NCI-H1105 treated with DMSO at 0.1 percent for 48 hours (cell line): ENCODE results near the gene CUBN.

Experiments
- DNase-seq: peaks from one replicate; lab custom pipeline; 2025; lab: John Stamatoyannopoulos, UW

CUBN gene

DNA sequence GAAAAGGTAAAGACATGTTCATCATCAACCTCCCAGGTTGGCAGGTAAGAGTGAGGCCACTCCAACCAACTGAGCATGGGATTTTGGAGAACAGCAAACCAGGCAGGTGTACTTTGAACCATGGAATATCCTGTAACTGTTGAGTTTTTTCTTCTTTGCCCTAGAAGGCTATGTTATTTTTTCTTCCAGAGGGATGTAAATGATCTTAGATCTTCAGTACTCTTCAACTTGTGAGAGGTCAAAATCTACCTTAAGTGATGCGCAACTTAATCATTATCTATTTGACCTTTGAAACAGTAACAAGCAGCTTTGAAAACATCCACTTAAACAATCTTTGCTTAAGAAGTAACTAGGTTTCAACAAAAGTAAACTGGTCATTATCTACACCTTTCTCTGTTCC, at the start of gene CUBN:
Gene CUBN, minus strand, starts transcription at position 71 of the 400 bp plus-strand sequence. Its CDS starts 46 bp downstream, at position 25.
- DNase-seq: no peak

DNA sequence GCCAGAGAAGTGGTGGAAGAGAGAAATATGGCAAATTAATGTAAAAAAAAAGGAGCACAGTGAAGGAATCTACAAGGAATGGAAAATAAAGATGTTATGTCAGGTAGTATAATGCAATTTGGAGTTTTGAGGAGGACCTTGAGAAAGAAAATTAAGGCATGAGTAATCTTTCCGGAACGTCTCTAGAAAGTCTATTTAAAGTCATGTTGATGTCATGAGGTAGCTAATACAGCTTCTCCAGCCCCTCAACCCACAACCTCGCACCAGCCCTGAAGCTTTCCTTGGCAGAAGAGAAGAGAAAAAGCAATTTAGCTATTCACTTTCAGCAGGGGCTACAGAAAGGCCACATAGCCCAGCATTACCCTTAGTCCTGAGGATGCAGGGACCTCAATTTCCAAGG, 49.4 kb upstream of the CUBN start:
- no peak for DNase-seq

DNA sequence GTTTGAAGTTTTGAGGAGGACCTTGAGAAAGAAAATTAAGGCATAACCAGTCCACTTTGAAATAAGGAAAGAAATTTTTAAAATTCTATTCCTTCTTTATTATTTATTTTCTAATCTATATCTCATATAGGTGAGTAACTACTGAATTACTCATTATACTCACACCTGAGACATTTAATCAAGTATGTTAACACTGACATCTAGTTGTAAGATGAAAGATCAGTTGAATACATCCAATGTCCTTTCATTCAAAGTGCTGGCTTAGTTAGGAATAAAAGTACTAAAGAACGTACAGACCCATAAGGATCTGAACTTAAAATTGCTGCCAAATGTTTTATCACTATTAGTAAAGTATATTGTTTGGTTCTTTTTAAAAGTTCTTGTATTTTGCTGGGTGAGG, 48.4 kb upstream of the CUBN start:
- no peak for DNase-seq

DNA sequence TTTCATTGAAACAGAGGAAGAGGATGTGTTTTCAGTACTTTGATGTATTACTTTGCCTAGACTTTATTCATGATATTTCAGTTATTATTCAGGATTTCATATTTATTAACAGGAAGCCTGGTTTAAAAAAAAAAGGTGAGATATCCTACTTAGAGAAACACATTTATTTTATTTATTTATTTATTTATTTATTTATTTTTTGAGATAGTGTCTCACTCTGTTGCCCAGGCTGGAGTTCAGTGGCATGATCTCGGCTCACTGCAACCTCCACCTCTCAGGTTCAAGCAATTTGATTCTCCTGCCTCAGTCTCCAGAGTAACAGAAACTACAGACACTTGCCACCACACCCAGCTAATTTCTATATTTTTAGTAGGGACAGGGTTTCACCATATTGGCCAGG, 47.4 kb upstream of the CUBN start:
- no peak for DNase-seq

DNA sequence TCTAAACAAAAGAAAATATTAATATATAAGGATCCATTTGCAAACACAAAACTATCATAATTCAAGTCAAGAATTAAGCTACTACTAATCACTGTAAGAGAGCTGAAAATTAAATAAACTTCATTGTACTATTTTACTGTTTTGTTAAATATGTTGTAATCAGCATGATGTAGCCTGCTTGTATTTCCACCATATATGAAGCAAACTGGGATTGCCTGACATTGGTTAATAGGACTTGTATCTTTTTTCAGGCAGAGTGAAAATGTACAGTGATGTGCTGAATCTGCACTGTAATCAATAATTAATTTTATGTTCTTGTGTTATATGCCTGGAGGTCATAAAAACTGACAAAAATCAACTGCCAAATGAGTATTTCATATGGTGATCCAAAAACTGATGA, 46.5 kb upstream of the CUBN start:
- DNase-seq: no peak

DNA sequence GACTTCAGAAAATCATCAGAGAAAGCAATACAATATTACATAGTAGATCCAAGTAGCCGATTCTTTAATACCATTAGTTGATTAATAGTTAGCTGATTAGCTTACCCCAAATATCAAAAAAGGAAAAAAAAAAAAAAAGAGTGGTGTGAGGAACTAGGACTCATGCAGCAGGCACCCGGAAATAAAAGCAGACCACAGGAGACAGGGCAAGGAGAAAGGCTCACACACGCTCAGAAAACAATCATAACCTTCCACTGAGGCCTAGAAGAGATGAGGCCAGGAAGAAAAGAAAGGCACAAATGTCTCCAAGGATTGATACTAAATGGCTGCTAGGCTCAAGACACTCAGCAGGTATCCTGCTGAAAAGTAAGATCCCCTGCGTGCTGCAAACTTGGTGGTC, 45.9 kb upstream of the CUBN start:
- no peak for DNase-seq

DNA sequence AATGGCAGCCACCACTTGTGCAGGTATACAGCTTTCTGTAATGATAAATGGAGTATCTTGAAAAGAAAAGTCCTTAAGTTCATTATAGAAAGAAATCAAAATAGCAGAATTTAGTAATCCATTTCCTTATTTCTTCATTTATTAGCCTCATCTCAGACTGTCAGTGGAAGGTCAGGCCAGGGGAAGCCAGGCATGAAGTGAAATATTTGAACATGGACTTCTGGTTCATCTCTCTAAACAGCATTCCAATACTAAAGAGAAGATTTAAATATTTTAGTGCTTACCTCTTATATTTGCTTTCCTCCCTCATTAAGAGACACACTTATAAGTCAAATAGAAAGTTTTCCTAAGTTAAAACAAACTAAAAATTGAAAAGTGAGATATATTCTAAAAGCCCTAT, 45.0 kb upstream of the CUBN start:
- DNase-seq: no peak

DNA sequence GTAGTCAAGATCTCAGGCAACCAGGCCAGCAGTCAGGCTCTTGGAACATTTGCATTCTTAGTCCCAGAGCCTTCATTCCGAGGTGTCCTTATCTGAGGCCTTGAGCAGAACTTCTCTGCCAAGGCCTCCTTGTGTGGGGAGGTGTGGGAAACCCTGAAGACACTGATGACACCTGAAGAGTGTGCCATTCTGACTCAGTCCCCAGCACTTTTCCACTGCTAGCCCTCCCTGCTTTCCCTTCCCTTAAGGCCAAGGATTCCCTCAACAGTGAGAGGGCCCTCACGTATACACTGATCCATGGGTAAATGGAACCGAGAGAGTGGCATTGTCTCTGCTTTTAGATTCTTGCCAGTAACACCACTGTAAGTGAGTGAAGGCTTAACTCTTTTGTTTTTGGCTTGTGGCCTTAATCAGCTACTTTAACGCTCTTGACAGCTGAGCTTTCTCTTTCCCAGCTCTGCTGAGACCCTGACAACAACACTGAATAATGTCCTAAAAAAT, 41.6 kb upstream of the CUBN start:
- DNase-seq: no peak

DNA sequence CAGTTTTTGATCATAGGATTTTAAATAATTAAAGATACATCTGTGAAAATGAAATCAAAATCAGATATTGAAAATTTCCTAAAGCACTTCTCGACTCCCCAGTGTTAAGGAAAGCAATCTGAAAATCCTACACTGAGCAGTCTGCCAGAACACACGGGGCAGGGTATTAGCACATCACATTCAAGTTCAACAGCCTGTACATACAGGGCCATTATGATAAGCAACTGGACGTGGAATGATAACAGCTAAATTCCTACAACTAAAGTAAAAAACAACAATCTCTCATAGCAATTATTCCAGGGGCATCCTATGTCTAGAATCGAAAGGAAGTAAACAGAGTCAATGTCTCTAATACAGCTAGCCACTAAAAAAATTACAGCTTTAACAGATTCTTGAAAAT, 40.2 kb upstream of the CUBN start:
- DNase-seq: no peak

DNA sequence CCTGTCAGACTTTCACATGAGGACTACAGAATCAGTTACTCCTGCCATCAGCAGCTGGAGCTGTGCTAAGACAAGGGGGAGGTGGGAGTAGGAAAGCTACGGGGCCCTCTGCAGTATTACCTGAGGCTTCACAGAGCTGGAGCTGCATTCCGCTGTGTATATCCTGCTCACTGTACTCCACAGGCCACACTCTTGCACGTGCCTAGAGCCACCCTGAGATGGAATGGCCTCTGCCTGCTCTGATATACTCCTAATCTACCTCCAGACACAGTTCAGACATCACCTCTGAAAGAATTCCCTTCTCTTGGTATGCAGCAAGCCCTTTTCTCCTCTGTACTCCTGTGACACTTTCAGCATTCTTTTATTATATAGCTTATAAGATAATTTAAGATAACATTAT, 37.1 kb upstream of the CUBN start:
- no peak for DNase-seq

DNA sequence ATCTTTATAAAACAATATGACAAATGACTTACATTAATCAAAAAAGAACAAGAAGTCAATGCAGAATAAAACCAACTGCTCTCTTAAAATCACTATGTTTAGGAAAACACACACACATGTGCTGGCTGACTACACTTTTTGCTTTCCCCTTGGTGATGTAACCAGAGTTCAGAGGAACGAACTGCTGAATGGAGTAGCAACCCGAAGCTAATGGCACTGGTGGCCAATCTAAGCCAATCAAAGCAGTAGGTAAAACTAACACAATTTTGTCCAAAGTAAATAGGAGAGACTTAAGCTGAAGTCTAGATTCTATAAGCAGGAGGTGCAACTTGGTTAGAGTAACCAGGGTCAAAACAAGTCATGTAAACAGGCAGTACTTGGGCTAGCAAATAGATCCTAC, 33.2 kb upstream of the CUBN start:
- no peak for DNase-seq

DNA sequence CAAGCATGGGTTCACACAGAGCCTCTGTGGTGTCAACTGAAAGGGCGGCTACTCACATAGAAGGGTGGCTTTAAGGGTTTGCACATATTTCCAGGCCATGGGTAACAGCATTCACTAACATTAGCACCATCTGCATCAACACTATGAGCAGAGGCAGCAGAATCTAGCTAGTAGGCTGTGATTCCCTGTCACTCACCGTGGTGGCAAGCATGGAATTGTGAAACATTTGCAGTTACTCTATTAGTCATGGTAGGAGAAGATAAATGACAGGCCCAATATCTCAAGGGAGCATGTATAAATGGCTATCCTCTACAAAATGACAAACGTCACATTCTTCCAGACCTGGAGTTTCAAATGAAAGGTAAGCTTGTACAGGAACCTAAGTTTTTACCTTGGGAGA, 32.2 kb upstream of the CUBN start:
- no peak for DNase-seq

DNA sequence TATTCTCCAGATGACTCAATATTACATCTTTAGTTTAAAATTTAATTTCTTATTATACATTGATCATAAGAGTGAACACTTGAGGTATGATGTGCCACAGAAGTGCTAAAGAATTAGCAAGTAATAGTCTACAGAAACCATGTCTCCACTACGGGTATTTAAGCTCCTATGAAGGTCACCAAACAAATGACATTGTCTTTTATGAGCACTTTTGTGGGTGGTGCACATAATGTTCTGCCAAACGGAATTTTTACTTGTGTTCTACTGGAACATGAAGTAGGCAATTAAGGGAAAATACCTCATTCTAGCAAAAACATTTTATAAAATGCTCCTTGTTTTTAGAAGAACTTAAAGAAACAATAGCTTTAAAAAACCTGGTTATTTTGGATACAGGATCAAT, 27.4 kb upstream of the CUBN start:
- DNase-seq: no peak

DNA sequence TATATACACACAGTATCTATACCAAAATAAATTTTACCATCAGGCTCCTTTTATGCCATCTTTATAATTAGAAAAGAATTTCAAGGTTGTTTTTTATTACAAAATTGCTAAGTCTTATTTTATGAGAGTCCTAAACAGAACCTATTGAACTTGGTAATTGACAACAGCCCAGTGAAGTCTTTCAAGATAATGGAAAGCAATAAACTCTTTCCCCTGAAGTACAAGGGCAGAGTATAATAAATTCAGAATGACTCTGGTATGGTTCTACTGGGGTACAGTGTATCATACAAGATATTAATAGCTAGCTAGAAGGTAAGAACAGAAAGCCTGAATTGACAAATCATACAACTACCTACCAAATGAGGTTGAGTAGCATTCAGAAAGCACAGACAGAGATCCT, 26.2 kb upstream of the CUBN start:
- no peak for DNase-seq

DNA sequence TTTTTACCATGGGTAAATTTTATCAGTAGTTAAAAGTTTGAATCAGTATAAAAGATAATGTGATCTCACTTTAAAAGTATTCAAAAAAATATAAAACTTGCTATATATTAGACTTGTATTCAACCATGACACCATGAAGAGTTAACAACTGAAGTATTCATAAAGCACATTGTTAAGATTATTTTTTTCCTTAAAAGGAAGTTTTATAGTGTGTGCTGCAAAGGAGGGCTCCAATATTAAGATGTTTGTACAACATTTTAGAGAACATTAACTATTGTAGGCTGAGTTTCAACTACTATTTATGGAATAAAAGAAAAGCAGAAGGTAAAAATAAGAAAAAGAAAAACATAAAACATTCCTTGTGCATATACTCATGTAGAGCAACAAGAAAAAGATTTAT, 24.5 kb upstream of the CUBN start:
- DNase-seq: no peak

DNA sequence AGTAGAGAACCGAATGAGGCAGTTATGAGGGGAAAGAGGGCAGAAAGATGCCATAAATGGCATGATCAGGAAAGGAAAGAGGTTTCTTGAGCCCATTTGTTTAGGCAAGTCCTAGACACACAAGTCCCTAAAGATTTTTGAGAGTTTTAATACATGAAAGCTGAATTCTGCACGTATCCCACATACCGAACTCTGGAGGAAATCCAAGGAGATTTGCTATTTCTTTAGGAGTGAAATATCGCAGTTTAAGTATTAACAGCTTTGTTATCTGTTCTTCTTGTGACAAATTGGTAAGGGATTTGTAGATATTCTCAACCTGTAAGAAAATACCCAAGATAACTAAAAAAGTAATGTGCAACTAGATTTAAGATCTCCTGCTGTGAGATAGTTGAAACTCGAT, 23.7 kb upstream of the CUBN start:
- no peak for DNase-seq

DNA sequence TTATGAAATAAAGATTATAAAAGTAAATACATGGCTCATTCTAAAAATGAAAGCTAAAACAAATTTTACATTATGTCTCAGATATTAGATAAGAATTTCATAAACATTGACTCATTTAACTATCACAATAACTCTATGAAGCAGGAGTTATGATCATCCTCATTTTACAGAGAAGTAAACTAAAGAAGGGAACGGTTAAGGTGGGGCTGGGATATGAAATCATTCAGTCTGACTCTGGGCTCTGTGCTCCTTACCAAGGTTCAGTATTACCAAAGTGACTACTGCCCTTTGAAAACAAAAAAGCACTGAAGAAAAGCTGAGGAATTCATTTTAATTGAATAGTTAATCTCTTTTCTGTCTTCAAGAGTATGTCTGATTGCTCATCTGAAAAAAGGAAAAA, 22.1 kb upstream of the CUBN start:
- DNase-seq: no peak

DNA sequence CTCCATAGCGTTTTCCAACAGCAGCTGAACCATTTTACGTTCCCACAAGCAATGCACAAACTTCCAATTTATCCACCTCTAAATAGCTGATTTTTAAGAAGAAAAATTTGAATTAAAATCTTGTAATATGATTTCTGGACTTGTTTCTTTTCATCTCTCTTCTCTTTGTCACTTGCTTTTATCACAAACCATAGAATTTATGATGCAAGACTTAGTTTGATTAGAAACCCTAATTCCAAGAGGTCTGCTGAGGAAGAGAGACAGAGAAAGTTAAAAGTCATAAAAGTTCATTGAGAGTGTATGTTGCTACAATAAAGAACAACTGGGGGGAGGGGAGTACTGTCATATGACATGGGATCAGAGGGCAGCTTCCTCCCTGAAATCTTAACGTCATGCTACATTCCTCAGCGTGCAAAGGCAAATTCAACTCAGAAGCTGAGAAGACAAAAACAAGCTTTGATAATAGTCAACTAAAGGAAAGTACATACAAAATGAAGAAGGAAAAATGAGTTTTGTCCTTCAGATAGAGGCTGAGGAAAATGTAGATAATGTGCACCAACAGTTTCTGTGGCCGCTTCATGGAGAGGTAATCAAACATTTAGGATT, 18.4 kb upstream of the CUBN start:
- no peak for DNase-seq

DNA sequence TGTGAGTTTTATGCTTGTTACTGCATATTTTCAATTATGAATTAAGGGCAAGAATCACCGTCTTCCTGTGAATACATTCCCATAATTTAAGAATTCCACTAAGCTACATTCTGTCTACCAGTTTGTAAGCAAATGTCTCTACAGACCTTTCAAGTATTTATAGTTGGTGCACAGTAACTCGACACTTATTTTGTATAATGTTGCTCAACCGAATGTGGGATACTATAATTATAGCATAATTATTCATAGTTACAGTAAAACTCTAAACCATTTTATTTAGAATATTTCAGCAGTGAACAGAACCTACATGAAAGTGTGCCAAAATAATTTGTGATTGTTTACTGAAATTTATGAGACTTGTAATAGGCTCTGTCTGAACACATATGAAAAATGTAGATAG, 17.3 kb upstream of the CUBN start:
- DNase-seq: no peak

DNA sequence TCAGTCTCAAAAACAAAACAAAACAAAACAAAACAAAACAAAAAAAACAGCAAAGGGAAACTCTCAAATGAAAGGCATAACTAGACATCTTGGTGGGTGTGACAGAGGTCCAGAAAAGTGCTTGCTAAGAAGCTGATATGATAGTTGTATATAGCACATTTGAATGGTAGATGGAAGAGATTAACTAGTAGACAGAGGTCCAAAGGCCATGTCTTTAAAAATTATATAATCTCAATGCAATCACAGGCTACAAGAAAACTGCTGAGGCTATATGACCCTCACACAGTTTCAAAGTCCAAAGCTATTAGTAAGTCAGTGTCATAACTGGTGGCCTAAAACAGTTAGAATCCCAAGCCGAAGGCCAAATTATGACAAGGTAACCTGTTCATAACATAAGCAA, 15.6 kb upstream of the CUBN start:
- DNase-seq: no peak

DNA sequence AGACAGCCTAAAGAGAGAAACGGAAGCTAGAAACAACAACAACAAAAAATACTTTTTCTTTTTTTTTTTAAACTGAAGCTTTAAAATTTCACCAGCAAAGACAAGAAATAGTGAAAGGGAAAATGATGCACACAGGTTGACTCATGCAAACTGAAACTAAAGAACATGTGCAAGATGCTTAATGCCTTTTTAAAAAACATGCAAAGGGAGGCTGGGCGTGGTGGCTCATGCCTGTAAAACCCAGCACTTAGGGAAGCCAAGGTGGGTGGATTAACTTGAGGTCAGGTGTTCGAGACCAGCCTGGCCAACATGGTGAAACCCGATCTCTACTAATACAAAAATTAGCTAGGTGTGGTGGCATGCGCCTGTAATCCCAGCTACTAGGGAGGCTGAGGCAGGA, 15.1 kb upstream of the CUBN start:
- DNase-seq: no peak

DNA sequence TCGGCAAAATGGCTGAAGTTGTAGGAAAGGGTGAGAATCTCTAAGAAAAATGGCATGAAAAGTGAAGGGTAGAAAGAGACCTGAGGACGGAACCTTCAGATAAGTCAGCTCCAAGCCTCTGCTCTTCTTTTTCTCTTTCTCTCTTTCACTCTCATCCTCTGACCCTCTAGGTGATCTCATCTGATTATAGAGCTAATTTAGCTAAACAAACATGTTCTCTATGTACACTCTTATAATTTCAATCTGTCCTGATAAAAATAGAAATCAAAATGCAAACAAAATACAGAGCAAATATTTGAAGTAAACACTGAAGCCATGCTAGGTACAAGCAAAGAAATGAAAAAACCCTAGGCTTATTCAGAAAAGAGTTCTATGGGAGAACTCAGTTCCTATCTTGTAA, 14.4 kb upstream of the CUBN start:
- DNase-seq: no peak

DNA sequence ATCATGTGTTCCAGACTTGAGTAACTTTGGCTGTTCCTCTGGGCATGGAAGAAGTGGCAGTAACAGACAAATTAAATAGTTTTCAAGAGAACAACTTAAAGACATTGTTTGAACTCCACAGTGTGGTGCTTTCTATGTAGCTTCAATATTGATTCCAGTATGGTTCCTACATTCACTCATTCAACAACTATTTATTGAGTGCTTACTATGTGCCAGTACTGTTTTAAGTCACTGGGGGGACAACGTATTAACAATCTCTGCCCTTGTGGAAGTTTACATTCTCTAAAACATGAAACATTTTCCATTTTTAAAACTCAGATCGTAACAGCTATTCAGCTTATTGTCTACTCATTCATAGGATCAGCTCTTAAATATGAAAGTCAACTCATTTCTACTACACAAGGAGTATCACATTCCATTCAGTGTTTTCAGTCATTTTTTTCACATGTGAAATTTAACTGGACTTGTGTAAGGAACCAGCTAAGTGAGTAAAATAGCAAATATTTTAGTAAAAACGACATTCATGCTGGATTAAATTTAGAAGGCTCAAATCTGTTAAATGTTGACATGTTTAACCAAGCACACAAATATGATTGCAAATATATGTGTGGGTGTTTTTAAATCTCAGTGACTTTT, 13.6 kb upstream of the CUBN start:
- DNase-seq: no peak

DNA sequence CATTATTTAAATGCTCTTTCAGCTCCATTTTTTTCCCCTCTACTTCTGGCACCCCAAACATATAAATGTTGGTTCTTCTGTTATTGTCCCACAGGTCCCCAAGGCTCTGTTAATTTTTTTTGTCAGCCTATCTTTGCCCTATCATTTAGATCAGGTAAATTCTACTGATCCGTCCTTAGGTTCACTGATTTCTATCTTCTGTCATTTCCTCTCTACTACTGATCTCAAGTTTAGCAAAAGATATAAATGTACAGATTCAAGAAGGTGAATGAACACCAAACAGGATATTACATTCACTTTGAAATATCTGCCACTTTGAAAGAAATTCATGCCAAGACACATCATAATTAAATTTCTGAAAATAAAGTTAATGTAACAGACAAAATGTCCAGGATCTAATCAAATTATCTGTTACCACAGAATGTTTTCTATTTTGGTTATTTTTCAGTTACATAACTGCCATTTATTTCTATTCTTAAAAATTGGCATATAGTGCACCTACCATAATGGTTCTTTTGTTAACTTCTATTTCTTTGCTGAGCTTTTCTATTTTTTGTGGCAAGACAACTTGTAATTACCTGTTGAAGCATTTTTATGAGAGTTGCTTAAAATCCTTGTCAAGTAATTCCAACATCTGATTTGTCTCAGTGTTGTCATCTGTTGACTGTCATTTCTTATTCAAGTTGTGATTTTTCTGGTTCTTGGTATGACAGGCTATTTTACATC, 12.1 kb upstream of the CUBN start:
- DNase-seq: no peak
